Liver (tissue), 3 donors: ENCODE measurements around the gene ABLIM2.

Source experiments
- CTCF ChIP-seq: fragments of 150-350 bp; IDR thresholded peaks from 2 replicates; pipeline ENCODE4 v1.5.1; 2017; ENCODE audit warnings: improper control_type of control experiment, low read depth, low read length; ENCODE audit not compliant: missing input control
- FOXA1 ChIP-seq: IDR thresholded peaks from 2 replicates; pipeline ENCODE4 v1.6.1; 2016; ENCODE audit warnings: antibody characterized with exemption
- HNF4G ChIP-seq: IDR thresholded peaks from 2 replicates; pipeline ENCODE4 v1.6.1; 2016; ENCODE audit warnings: antibody characterized with exemption
- JUND ChIP-seq, 2 donors: IDR thresholded peaks; 2 replicates each; pipeline ENCODE4 v1.6.1; 2016; ENCODE audit warnings: antibody characterized with exemption in 2 of 2
- RAD21 ChIP-seq, 2 donors: IDR thresholded peaks; 2 replicates each; pipeline ENCODE4 v1.6.1; 2016; ENCODE audit warnings: antibody characterized with exemption in 2 of 2, mild to moderate bottlenecking in 2 of 2
- YY1 ChIP-seq: IDR thresholded peaks from 2 replicates; pipeline ENCODE4 v1.6.1; 2016; ENCODE audit warnings: antibody characterized with exemption, mild to moderate bottlenecking
- donor health status: healthy.
- donor health status: healthy.

GRCh38 chr4:8168832-8169598 is 10.4 kb upstream of the ABLIM2 start:
- TF ChIP-seq YY1 = no peak
- TF ChIP-seq CTCF = no peak
- no peak for TF ChIP-seq RAD21 (IDR thresholded peaks at IDR 0.05)
- TF ChIP-seq JUND (IDR thresholded peaks at IDR 0.05) = no peak
- TF ChIP-seq FOXA1 = no peak
- TF ChIP-seq HNF4G = no peak
